DOHH2 (cell line): ENCODE measurements around the gene KRTAP2-3.

ENCODE experiments used
- CTCF ChIP-seq: fragments of 200-600 bp; sonication (generic); IDR thresholded peaks from one replicate; pipeline ENCODE4 v1.5.1; 2014; ENCODE audit warnings: antibody characterized with exemption, mild to moderate bottlenecking, low read depth, low read length; ENCODE audit not compliant: poor library complexity, severe bottlenecking
- EZH2phosphoT487 ChIP-seq: fragments of 200-600 bp; sonication (generic); IDR thresholded peaks from 2 replicates; pipeline ENCODE4 v1.6.1; 2017; ENCODE audit warnings: borderline replicate concordance, mild to moderate bottlenecking, antibody characterized with exemption, low read length, moderate library complexity, mixed read lengths

DNA sequence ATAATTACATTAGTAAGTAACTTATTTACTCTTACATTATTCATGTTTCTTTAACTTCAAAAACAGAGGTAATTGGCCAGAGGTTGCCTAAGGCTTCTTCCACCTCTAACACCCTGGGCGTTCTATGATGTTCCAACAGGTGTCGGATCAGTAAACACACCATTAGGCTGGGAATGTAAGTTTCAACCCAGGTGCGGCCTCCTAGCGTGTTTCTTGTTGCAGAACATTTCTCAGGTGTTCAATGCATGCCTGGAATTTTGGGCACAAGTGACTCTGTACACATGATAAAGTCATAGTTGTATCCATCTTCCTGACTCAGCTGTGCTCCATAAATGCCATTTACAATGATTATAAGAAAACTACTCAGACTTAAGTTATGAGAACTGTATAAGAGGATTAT is 5.9 kb downstream of the KRTAP2-3 start:
- no peak for TF ChIP-seq CTCF
- TF ChIP-seq EZH2phosphoT487 = no peak
